Caco-2 (cell line): ENCODE results near the gene SCUBE3. TPM values are rescaled to one million over a fixed set of nuclear protein-coding genes. Genes with fewer than 3 reads are reported as not detected.

Experiments used
- BruUV-seq: library from RNA; stranded (reverse); fragments of 400-500 nt; replicated peaks from 2 replicates; lab custom pipeline; 2021; lab: Mats Ljungman, UMichigan
- CTCF ChIA-PET: fragments of 300-600 bp; sonication (Branson Sonifier 250); formaldehyde crosslinking; loops from one replicate; lab custom pipeline; 2022; ENCODE audit warnings: antibody characterized with exemption; lab: Charles Lee
- POLR2A ChIA-PET: fragments of 300-600 bp; sonication (Branson Sonifier 250); formaldehyde crosslinking; loops from one replicate; lab custom pipeline; 2022; ENCODE audit warnings: antibody characterized with exemption; lab: Charles Lee
- DNase-seq, 2 experiments: peaks; one replicate each; pipeline versions ENCODE4 v3.0.0 to v3.0.0-alpha.2; 2020 to 2022
- H3K27me3 ChIP-seq: replicated peaks from 2 replicates; pipeline ENCODE4 v1.6.0; 2011; ENCODE audit warnings: low read length; ENCODE audit not compliant: control insufficient read depth, insufficient read depth
- H3K36me3 ChIP-seq: 2 replicates; pipeline ENCODE4 v1.5.1; 2011; ENCODE audit warnings: low read length; ENCODE audit not compliant: control insufficient read depth, insufficient read depth
- H3K4me1 ChIP-seq: fragments of 250-450 bp; sonication (Bioruptor Pico); 2 replicates; pipeline ENCODE4 v1.5.1; 2020; ENCODE audit warnings: mild to moderate bottlenecking
- H3K4me3 ChIP-seq: 2 replicates; pipeline ENCODE4 v1.5.1; 2011; ENCODE audit warnings: low read depth, mild to moderate bottlenecking, control low read depth, low read length
- H3K9me3 ChIP-seq: fragments of 250-450 bp; sonication (Bioruptor Pico); 2 replicates; pipeline ENCODE4 v1.5.1; 2020; ENCODE audit warnings: mild to moderate bottlenecking, moderate library complexity
- H3K27ac Mint-ChIP-seq: one replicate; pipeline ENCODE4 v1.8.0; 2022; ENCODE audit warnings: mixed read lengths; ENCODE audit not compliant: unreplicated experiment
- H3K27me3 Mint-ChIP-seq: one replicate; pipeline ENCODE4 v1.8.0; 2022; ENCODE audit warnings: mixed read lengths; ENCODE audit not compliant: insufficient read depth, unreplicated experiment
- H3K36me3 Mint-ChIP-seq: one replicate; pipeline ENCODE4 v1.8.0; 2022; ENCODE audit warnings: mild to moderate bottlenecking, mixed read lengths; ENCODE audit not compliant: insufficient read depth, unreplicated experiment
- H3K4me1 Mint-ChIP-seq: one replicate; pipeline ENCODE4 v1.8.0; 2022; ENCODE audit warnings: low read depth, mixed read lengths; ENCODE audit not compliant: unreplicated experiment
- H3K4me3 Mint-ChIP-seq: one replicate; pipeline ENCODE4 v1.8.0; 2022; ENCODE audit warnings: mild to moderate bottlenecking, moderate library complexity, mixed read lengths; ENCODE audit not compliant: unreplicated experiment
- H3K9me3 Mint-ChIP-seq: one replicate; pipeline ENCODE4 v1.8.0; 2022; ENCODE audit warnings: mixed read lengths; ENCODE audit not compliant: unreplicated experiment
- intact Hi-C: fragments of 100-400 bp; cut with micrococcal nuclease; formaldehyde crosslinking; loops from one replicate; pipeline ENCODE4 v1.10.0; 2022; ENCODE audit not compliant: unreplicated experiment
- total RNA-seq: library from RNA; stranded (reverse); gene quantifications from 2 replicates; pipeline ENCODE4 v1.2.3, GENCODE V29; 2022
- TF ChIP-seq, protein P1 (sequence below), 2 experiments: fragments of 200-600 bp in 1 of 2; IDR thresholded peaks; 1 replicate in 1 of 2; 2 replicates in 1 of 2; pipeline versions ENCODE4 v1.5.1 to v1.8.0; 2011 to 2022; ENCODE audit warnings: antibody characterized with exemption in 1 of 2, control low read depth in 1 of 2, inconsistent platforms in 1 of 2, low read depth in 1 of 2, low read length in 1 of 2, mild to moderate bottlenecking in 1 of 2, moderate library complexity in 1 of 2; ENCODE audit not compliant: insufficient read depth in 1 of 2, severe bottlenecking in 1 of 2, unreplicated experiment in 1 of 2

SCUBE3 gene
- total RNA-seq, 1 experiment from 2014 or later: 1.3 TPM

GRCh38 chr6:35178932-35179832, 34.6 kb upstream of the SCUBE3 start:
- CTCF ChIA-PET: interaction anchor here (1.0 kb wide), 1 partner anchor 192 kb away, joined by 4 read pairs; no protein-coding TSS in a partner anchor
- Mint-ChIP-seq H3K27me3 (no peaks in the 10 kb centered on the region), H3K4me3 (no peak overlapping the region), H3K4me1 (peaks cover 3% of the 10 kb centered on the region), H3K9me3 (no peaks in the 10 kb centered on the region), H3K27ac (no peak overlapping the region), H3K36me3 (no peaks in the 10 kb centered on the region)
- Histone ChIP-seq H3K9me3 (no peaks in the 10 kb centered on the region), H3K4me1 (peaks cover 8% of the 10 kb centered on the region), H3K27me3 (no peaks in the 10 kb centered on the region), H3K36me3 (no peaks in the 10 kb centered on the region), H3K4me3 (no peak overlapping the region)
- POLR2A ChIA-PET: no interaction called here
- BruUV-seq: no TSS peak
- intact Hi-C loops: no loop called here
- no peak for DNase-seq
- TF ChIP-seq, protein P1, sequence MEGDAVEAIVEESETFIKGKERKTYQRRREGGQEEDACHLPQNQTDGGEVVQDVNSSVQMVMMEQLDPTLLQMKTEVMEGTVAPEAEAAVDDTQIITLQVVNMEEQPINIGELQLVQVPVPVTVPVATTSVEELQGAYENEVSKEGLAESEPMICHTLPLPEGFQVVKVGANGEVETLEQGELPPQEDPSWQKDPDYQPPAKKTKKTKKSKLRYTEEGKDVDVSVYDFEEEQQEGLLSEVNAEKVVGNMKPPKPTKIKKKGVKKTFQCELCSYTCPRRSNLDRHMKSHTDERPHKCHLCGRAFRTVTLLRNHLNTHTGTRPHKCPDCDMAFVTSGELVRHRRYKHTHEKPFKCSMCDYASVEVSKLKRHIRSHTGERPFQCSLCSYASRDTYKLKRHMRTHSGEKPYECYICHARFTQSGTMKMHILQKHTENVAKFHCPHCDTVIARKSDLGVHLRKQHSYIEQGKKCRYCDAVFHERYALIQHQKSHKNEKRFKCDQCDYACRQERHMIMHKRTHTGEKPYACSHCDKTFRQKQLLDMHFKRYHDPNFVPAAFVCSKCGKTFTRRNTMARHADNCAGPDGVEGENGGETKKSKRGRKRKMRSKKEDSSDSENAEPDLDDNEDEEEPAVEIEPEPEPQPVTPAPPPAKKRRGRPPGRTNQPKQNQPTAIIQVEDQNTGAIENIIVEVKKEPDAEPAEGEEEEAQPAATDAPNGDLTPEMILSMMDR (IDR thresholded peaks at IDR 0.05; ENCODE audit: insufficient read depth in 1 of 2, low read depth in 1 of 2, low read length in 1 of 2, severe bottlenecking in 1 of 2, unreplicated experiment in 1 of 2): no peak

DNA sequence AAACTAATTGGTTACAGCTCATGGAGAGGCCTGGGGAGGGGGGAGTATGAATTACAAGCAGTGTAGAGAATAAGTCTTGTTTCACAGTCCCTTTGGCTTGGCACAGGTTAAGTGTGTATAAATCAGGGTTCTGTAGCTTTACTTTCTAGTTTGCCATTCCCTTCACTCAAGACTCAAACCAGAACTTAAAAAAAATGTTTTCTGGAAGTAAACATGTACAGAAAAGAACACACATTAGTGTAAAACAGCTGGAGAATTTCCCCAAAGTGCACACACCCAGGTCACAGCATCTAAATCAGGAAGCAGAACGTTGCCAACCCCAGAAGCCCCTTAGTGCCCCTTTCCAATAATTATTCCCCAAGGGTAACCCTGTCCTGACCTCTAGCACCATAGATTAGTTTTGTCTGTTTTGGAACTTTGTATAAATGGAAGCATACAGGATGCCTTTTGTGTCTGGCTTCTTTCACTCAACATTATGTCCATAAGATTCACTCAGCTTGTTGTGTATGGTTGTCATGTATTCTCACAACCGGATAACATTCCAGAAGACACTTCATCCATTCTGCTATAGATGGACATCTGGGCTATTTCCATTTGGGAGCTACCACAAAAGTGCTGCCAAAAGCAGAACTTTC, 33.7 kb upstream of the SCUBE3 start:
- BruUV-seq: no TSS peak
- no peak for DNase-seq
- no peaks in the 10 kb centered on the region for H3K9me3 Mint-ChIP-seq
- no peaks in the 10 kb centered on the region for H3K9me3 ChIP-seq
- peaks cover 16% of the 10 kb centered on the region for H3K4me1 ChIP-seq
- H3K27ac Mint-ChIP-seq: no peak overlapping the region
- no peaks in the 10 kb centered on the region for H3K27me3 ChIP-seq
- H3K4me3 Mint-ChIP-seq: no peak overlapping the region
- CTCF ChIA-PET: interaction anchor here (0.6 to 1.0 kb wide), 2 partner anchors 193 to 885 kb away, joined by 3 to 4 read pairs; no protein-coding TSS in a partner anchor
- TF ChIP-seq, protein P1 (IDR thresholded peaks at IDR 0.05; ENCODE audit: insufficient read depth in 1 of 2, low read depth in 1 of 2, low read length in 1 of 2, severe bottlenecking in 1 of 2, unreplicated experiment in 1 of 2): no peak
- peaks cover 11% of the 10 kb centered on the region for H3K4me1 Mint-ChIP-seq
- POLR2A ChIA-PET: no interaction called here
- H3K27me3 Mint-ChIP-seq: no peaks in the 10 kb centered on the region
- no peaks in the 10 kb centered on the region for H3K36me3 ChIP-seq
- H3K4me3 ChIP-seq: no peak overlapping the region
- intact Hi-C loops: no loop called here
- no peaks in the 10 kb centered on the region for H3K36me3 Mint-ChIP-seq

DNA sequence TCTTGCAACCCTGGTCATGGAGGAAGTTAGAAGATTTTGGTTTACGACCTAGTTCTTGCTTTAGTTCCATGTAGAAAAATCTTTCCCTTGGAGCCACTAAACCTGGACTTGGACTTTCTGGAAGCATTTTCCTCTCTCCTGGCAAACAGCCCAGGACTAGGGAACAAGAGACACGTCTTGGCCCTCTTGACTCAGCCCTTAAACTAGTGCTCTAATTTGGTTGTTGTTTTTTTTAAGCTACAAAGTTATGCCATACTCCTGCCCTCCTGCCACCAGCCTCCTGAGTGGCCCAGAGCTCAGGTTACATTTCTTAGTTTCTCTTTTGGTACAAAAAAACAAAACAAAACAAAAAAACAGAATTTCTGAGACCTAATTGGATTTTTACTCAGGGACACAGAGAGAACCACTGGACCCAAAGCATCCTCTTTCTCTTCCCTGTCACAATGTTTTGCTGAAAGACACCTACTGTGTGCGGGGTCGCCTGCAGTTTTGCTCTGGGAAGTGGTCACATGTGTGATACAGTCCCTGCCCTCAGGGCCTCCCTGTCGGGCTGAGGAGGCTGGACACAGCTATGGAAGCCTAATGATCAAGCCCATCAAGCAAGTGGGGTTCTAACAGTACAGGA, 32.3 kb upstream of the SCUBE3 start:
- Histone ChIP-seq H3K4me3 (no peak overlapping the region), H3K4me1 (peaks cover 25% of the 10 kb centered on the region), H3K9me3 (no peaks in the 10 kb centered on the region), H3K36me3 (no peaks in the 10 kb centered on the region), H3K27me3 (no peaks in the 10 kb centered on the region)
- intact Hi-C loops: no loop called here
- Mint-ChIP-seq H3K36me3 (no peaks in the 10 kb centered on the region), H3K4me3 (no peak overlapping the region), H3K9me3 (no peaks in the 10 kb centered on the region), H3K27ac (no peak overlapping the region), H3K27me3 (no peaks in the 10 kb centered on the region), H3K4me1 (peaks cover 15% of the 10 kb centered on the region)
- ChIA-PET POLR2A (no interaction called here), CTCF (no interaction called here)
- DNase-seq: no peak
- no TSS peak for BruUV-seq
- TF ChIP-seq, protein P1 (IDR thresholded peaks at IDR 0.05; ENCODE audit: insufficient read depth in 1 of 2, low read depth in 1 of 2, low read length in 1 of 2, severe bottlenecking in 1 of 2, unreplicated experiment in 1 of 2): no peak
